Kidney (tissue), 14 donors: ENCODE results near the gene ASS1. TPM values are rescaled to one million over a fixed set of nuclear protein-coding genes. Genes with fewer than 3 reads are reported as not detected.

Source experiments
- DNase-seq, 5 donors: peaks; one replicate each; pipeline ENCODE4 v3.0.0-alpha.2; 2013 to 2020
- FAIRE-seq: peaks from 2 replicates; lab custom pipeline; 2012; peaks lifted over from hg19 to GRCh38; lab: Jason Lieb, UNC
- H3K27ac ChIP-seq, 2 donors: one replicate each; pipeline ENCODE4 v1.7.0; 2013; ENCODE audit warnings: low read depth in 2 of 2, low read length in 2 of 2, inconsistent platforms in 1 of 2
- H3K27me3 ChIP-seq: one replicate; pipeline ENCODE4 v1.7.1; 2013; ENCODE audit warnings: low read length, inconsistent platforms; ENCODE audit not compliant: control insufficient read depth, insufficient read depth
- H3K36me3 ChIP-seq, 3 donors: one replicate each; pipeline versions ENCODE4 v1.7.0 to v1.7.1; 2013; ENCODE audit warnings: low read length in 3 of 3, control low read depth in 1 of 3, inconsistent platforms in 1 of 3; ENCODE audit not compliant: insufficient read depth in 3 of 3, control insufficient read depth in 2 of 3
- H3K4me1 ChIP-seq, 3 donors: one replicate each; pipeline versions ENCODE4 v1.7.0 to v1.7.1; 2013; ENCODE audit warnings: low read length in 3 of 3, inconsistent platforms in 1 of 3, low read depth in 1 of 3; ENCODE audit not compliant: control insufficient read depth in 2 of 3, insufficient read depth in 2 of 3
- H3K4me3 ChIP-seq, 3 donors: one replicate each; pipeline versions ENCODE4 v1.7.0 to v1.8.1; 2013; ENCODE audit warnings: low read length in 3 of 3, control low read depth in 1 of 3, inconsistent platforms in 1 of 3
- H3K9ac ChIP-seq, 3 donors: one replicate each; pipeline versions ENCODE4 v1.7.0 to v1.7.1; 2013; ENCODE audit warnings: low read length in 3 of 3, control low read depth in 1 of 3, inconsistent platforms in 1 of 3
- H3K9me3 ChIP-seq, 3 donors: one replicate each; pipeline versions ENCODE4 v1.7.0 to v1.7.1; 2013; ENCODE audit warnings: low read length in 3 of 3, control low read depth in 1 of 3, inconsistent platforms in 1 of 3; ENCODE audit not compliant: control insufficient read depth in 2 of 3, insufficient read depth in 1 of 3
- intact Hi-C: fragments of 100-400 bp; cut with DNase I; formaldehyde crosslinking; loops from one replicate; pipeline ENCODE4 v1.11.1; 2022
- polyA plus RNA-seq: library from polyadenylated mRNA; stranded (reverse); fragments of 350-450 nt; fragmentation: Illumina TruSeq; extraction: RNeasy Lipid Tissue Mini Kit (QIAGEN cat#74804); gene quantifications from one replicate; pipeline ENCODE4 v1.2.3, GENCODE V29; 2014; ENCODE audit warnings: low read depth, low replicate concordance; ENCODE audit not compliant: insufficient read depth
- total RNA-seq: library from RNA; stranded (reverse); fragmentation: NEBNext Ultra II Directional; extraction: Animal tissue kit (Norgen Biotek cat#: 25700); gene quantifications from one replicate; pipeline ENCODE4 v1.2.1, GENCODE V29; 2021
- TF ChIP-seq, protein P1 (sequence below): IDR thresholded peaks from 3 replicates; pipeline ENCODE4 v1.5.1; 2012; ENCODE audit warnings: mild to moderate bottlenecking, moderate library complexity, borderline replicate concordance; ENCODE audit not compliant: insufficient read depth; ENCODE audit errors: extremely low read depth
- donor health status: control.
- donor health status: control.
- donor health status: control.
- donor health status: control.
- donor health status: control.
- donor health status: DM: yes; HTN: yes; CAD: no.
- donor health status: Normal renal cell carcinoma (clear cell type).

ASS1 gene
- total and polyA plus RNA-seq, 2 donors from 2014 or later = 124 to 1,185 TPM

DNA sequence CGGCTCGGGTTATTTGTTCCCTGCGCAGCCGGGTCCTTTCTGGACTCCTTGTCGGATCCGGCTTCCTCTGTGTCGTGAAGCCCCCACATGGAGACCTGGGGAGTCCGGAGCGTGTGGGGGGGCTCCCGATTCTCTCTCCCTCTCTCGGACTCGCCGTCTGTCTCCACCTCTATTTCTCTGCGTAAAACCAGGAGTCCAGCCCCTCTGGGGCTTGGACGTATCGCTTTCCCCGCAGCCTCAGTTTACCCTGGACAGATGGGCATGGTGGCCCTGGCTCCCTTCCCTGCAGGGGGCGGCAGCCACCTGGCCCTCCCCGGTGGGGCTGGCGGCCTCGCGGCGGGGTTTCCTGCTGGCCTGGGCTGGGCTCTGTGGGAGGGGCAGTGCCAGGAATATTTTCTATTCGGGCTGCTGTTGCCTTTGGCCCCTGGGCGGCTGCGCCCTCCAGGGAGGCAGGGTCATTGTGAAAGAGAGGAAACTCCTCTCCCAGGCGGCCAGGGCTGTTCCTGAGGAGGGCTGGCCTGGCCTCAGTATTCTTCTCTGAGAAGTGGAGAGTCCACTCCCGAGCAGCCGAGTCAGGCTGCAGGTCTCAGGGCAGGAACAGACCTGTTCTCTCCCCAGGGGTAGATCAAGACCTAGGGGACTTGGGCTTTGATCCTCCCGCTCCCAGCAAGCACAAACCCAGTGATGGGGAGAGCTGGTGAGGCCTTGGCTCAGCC lies 665 bp downstream of the ASS1 start:
- Histone ChIP-seq H3K4me1 (peaks cover 0 to 31% (median 18%) of the 10 kb centered on the region in 3 donors), H3K36me3 (no peaks in the 10 kb centered on the region), H3K9ac (peak overlapping the region in 2 of 3 donors; percentile 52 to 89), H3K27me3 (no peaks in the 10 kb centered on the region), H3K9me3 (peaks cover 0 to 7% (median 0%) of the 10 kb centered on the region in 3 donors), H3K4me3 (peak overlapping the region; percentile 17 to 84 (median 76)), H3K27ac (peak overlapping the region; percentile 67 to 77)
- FAIRE-seq = no peak
- TF ChIP-seq, protein P1, sequence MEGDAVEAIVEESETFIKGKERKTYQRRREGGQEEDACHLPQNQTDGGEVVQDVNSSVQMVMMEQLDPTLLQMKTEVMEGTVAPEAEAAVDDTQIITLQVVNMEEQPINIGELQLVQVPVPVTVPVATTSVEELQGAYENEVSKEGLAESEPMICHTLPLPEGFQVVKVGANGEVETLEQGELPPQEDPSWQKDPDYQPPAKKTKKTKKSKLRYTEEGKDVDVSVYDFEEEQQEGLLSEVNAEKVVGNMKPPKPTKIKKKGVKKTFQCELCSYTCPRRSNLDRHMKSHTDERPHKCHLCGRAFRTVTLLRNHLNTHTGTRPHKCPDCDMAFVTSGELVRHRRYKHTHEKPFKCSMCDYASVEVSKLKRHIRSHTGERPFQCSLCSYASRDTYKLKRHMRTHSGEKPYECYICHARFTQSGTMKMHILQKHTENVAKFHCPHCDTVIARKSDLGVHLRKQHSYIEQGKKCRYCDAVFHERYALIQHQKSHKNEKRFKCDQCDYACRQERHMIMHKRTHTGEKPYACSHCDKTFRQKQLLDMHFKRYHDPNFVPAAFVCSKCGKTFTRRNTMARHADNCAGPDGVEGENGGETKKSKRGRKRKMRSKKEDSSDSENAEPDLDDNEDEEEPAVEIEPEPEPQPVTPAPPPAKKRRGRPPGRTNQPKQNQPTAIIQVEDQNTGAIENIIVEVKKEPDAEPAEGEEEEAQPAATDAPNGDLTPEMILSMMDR = no peak
- intact Hi-C loops = no loop called here
- peak in 2 of 5 donors; percentile 67 to 86 for DNase-seq

DNA sequence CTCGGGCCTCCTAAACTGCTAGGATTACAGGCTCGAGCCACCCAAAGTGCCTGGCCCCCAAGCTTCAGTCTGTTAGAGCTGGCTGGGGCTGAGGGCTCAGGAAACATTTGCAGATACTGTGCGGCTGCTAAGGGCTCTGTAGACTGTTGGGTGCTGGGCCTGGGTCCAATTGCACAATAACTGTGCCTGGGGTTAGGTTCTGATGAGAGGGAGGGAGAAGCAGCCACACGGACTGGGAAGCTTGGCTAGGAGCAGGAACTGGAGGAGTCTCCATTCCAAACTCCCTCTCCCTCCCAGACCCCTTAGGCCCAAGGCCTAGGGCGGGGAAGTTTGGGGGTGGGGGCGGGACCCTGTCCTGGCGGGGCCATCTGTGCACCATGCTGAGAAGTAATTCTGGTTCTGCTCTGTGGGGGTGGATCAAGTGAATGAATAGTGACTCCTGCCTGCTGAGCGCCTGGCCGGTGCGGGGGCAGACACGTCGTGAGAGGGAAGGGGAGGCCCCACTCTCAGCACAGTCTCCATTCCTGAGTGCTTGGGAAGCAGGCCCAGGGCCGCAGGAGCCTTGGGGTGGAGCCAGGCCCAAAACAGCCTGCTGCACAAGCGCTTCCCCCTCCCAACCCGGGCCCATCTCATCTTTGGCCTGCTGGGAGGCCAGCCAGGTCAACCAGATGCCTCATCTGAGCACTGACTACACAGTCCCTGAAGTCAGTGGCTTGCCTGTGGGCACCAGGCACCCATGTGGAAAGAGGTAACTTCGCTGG lies 1.5 kb downstream of the ASS1 start:
- Histone ChIP-seq H3K9me3 (no peaks in the 10 kb centered on the region), H3K27me3 (no peaks in the 10 kb centered on the region), H3K9ac (peak overlapping the region in 2 of 3 donors; percentile 18 to 89), H3K36me3 (no peaks in the 10 kb centered on the region), H3K4me1 (peaks cover 0 to 39% (median 26%) of the 10 kb centered on the region in 3 donors), H3K4me3 (peak overlapping the region in 2 of 3 donors; percentile 74 to 84), H3K27ac (peak overlapping the region; percentile 67 to 77)
- FAIRE-seq (no peak), DNase-seq (peak; percentile 67 to 91 (median 80))
- TF ChIP-seq, protein P1 = no peak
- intact Hi-C loops = no loop called here

DNA sequence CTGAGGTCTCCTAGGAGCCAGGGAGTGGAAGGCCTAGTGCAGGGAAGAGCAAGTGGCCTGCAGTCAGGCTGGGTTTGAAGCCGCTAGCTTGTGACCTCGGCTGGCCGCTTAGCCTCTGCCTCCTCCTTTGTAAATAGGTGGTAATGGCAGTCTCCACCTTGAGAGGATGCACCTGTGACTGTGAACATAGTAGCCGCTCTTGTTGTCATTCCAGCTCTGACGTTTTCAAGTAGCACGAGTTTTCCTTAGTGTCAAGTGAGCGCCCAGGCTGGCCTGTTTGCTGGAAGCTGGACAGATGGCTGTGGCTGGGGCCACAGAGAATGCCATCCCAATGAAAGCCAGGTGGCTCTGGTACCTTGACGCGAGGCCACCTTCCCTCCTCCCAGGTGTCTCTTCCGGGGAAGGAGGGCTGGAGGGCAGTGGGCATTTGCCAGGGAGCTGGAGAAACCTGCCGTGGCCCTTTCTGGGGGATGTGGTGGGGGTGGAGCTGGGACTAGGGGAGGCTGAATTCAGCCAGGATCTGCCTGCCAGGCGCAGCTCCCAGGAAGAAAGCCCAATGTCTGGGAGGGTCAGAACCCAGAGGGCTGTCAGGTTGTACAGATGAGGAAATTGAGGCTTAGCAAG lies 2.5 kb downstream of the ASS1 start:
- TF ChIP-seq, protein P1 = no peak
- H3K4me1 ChIP-seq = peaks cover 0 to 50% (median 30%) of the 10 kb centered on the region in 3 donors
- no peaks in the 10 kb centered on the region for H3K9me3 ChIP-seq
- DNase-seq (no peak), FAIRE-seq (no peak)
- intact Hi-C loops = no loop called here
- H3K36me3 ChIP-seq = no peaks in the 10 kb centered on the region
- peak overlapping the region in 2 of 3 donors; percentile 74 to 84 for H3K4me3 ChIP-seq
- H3K9ac ChIP-seq = peak overlapping the region in 1 of 3 donors; percentile 89
- no peaks in the 10 kb centered on the region for H3K27me3 ChIP-seq
- H3K27ac ChIP-seq = peak overlapping the region; percentile 59 to 77
